HG02870 (cell line): Measurements from ENCODE around the gene TTC23.

Experiments
- ATAC-seq: cut with Tn5 transposase; IDR thresholded peaks from one replicate; pipeline ENCODE4 v1.9.1; 2021; ENCODE audit warnings: mild to moderate bottlenecking, moderate library complexity; ENCODE audit not compliant: unreplicated experiment

Gene TTC23

DNA sequence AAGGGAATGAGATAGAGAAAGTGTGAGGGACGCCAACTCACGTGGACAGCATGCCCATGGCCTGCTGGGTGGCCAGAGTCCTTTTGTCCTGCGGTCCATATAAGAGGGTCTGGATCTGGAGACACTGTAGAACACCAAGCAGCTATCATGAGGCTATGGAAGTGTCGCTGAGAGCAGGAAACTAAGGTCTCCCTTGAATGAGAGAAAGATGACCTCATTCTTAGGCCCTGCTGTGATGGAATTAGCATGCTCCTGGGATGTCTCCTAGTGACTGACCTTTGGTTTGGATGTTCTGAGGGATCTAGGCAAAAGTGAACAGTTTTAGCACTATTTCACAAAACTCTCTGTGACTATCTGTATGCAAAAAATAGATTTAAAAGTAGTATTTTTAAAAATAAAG lies 110.1 kb downstream of the TTC23 start:
- no peak for ATAC-seq

- no peak for ATAC-seq
Measured at GRCh38 chr15:99138491-99138982, 110.8 kb downstream of the TTC23 start.

DNA sequence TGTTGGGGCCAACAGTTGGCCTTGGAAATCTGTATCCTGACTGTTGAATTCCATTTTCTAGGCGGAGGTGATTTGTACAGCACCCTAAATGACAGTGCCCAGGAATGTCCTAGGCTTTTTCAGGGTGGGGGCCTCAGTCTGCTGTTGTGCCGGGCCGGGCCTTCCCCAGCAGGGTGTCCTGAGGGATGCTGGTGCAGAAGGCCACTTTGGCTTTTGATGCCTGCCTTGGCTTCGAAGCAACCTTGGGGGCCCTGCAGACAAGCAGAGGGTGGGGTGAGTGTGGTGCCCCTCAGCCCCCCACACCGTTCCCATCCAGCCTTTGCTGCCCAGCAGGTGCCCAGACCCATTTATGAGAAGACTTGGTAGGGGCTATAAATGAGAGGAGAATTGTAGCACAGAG lies 111.5 kb downstream of the TTC23 start:
- ATAC-seq, result no peak

GRCh38 chr15:99137111-99137546 lies 112.3 kb downstream of the TTC23 start:
- ATAC-seq, result no peak

- ATAC-seq, result peak; percentile 91
Measured at GRCh38 chr15:99135194-99135593, 114.2 kb downstream of the TTC23 start.

- no peak for ATAC-seq
Measured at GRCh38 chr15:99134317-99134821, 115.0 kb downstream of the TTC23 start.

DNA sequence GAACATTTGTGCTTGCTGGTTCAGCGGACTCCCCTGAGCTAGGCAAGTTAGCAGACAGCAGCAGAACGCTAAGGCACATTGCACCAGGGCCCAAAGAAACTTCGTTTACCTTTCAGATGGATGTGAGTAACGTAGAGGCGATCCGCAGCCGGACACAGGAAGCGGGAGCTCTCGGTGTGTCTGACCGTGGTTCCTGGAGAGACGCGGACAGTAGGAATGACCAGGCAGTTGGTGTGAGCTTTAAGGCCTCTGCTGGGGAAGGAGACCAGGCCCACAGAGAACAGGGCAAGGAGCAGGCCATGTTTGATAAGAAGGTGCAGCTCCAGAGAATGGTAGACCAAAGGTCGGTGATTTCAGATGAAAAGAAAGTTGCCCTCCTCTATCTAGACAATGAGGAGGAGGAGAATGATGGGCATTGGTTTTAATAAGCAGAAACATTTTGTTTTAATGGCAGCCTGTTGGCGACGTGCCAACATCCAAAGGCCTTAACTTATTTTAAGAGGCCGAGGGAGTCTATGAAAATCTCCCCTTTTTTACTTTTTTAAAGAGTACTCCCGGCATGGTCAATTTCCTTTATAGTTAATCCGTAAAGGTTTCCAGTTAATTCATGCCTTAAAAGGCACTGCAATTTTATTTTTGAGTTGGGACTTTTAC lies 116.6 kb downstream of the TTC23 start:
- no peak for ATAC-seq

DNA sequence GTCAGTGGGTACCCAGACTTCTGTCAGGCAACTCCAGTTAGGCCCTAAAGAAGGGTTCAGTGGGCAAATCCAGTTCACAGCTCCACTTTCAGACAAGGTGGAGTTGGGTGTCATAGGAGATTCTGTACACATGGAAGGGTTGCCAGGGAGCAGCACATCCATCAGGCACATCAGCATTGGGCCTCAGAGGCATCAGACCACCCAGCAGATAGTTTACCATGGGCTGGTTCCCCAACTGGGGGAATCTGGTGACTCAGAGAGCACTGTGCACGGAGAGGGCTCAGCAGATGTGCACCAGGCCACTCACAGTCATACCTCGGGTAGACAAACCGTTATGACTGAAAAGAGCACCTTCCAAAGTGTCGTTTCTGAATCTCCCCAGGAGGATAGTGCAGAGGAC lies 117.3 kb downstream of the TTC23 start:
- no peak for ATAC-seq

DNA sequence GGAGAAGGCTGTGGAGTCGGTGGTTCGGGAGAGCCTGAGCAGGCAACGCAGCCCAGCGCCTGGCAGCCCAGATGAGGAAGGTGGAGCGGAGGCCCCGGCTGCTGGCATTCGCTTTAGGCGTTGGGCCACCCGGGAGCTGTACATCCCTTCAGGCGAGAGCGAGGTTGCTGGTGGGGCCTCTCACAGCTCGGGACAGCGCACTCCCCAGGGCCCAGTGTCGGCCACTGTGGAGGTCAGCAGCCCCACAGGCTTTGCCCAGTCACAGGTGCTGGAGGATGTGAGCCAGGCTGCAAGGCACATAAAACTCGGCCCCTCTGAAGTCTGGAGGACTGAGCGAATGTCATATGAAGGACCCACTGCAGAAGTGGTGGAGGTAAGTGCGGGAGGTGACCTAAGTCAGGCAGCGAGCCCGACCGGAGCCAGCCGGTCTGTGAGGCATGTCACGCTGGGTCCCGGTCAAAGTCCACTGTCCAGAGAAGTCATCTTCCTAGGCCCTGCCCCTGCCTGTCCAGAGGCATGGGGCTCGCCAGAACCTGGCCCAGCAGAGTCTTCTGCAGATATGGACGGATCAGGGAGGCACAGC lies 117.8 kb downstream of the TTC23 start:
- no peak for ATAC-seq

DNA sequence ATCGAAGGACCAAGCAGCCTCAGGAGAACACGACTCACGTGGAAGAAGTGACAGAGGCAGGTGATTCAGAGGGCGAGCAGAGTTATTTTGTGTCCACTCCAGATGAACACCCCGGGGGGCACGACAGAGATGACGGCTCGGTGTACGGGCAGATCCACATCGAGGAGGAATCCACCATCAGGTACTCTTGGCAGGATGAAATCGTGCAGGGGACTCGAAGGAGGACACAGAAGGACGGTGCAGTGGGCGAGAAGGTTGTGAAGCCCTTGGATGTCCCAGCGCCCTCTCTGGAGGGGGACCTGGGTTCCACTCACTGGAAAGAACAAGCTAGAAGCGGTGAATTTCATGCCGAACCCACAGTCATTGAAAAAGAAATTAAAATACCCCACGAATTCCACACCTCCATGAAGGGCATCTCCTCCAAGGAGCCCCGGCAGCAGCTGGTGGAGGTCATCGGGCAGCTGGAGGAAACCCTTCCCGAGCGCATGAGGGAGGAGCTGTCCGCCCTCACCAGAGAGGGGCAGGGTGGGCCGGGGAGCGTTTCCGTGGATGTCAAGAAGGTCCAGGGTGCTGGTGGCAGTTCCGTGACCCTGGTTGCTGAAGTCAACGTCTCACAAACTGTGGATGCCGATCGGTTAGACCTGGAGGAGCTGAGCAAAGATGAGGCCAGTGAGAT lies 118.5 kb downstream of the TTC23 start:
- no peak for ATAC-seq

- ATAC-seq, result no peak
Measured at GRCh38 chr15:99130314-99130713, 119.1 kb downstream of the TTC23 start.

- ATAC-seq, result no peak
Measured at GRCh38 chr15:99129644-99130043, 119.7 kb downstream of the TTC23 start.

DNA sequence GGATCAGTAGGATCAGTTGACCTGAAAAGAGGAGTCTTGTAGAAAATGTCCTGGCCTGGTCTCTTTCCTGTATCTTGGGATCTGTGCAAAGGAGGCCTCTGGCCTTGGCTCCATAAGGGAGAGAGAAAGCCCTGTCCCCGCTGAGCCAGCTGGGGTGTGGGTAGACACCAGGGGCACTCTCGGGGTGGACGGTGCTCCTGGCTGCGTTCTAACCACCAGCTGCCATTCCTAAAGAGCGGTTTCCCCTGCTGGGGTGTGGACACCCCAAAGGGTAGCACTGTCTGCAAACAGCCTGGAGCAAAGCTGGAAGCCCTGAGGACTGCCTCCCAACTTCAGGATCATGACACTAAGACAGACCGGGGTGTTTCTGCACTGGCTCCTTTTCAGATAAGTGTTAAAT lies 121.0 kb downstream of the TTC23 start:
- no peak for ATAC-seq

DNA sequence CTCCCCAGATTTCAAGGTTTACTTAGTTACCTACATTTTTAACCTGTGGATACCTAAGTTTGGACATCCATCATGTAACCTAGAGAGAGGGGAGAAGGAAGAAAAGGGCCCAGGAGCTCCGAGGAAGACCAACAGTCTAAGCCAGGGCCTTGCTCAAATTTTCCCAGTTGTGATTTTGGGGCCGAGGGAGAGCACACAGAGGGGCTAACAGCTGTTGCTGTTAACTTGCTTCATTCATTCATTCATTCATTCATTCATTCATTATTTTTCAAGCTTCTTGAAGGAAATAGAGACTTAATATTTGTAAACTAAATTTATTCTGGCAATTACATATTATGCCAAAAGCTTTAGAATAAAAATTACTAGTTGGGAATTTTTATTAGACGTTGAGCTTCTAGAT lies 121.6 kb downstream of the TTC23 start:
- no peak for ATAC-seq

DNA sequence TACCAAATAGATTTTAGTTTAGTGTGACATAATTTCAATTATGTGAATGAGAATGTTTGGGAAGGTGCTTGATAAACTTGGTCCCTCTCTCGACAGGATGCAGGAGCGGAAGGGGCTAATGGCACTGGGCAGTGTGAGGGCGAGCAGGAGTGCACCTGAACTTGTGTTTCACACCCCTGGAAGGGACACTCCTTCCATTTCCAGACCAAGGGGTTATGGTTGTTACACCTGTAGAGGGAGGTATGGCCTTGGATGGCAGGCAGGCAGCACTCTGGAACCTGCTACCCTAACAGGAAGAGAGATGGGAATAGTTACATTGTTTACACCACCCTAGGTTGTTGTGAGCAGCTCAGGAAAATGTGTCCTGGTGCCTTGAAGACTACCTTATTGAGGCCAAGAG lies 122.5 kb downstream of the TTC23 start:
- ATAC-seq, result no peak

GRCh38 chr15:99126131-99126588 lies 123.2 kb downstream of the TTC23 start:
- no peak for ATAC-seq

GRCh38 chr15:99125061-99125891 lies 124.1 kb downstream of the TTC23 start:
- ATAC-seq, result no peak

DNA sequence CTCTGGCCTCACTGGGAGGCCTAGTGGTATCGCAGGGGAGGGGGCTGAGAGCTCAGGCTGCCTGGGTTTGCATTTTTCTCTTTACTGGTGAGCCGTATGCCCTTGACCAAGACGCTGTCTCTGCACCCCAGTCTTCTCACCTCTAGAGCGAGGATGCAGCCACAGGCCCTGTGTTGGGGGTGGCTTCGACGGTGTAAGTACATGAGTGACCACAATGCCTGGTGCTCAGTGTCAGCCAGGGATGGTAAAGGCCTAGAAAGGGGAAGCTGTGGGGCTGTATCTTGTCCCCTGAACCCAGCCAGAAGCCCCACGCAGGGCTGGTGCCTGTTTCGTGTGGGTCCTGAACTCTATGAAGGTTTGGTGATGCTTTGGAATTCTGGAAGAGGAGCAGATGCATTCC lies 124.7 kb downstream of the TTC23 start:
- ATAC-seq, result no peak

- no peak for ATAC-seq
Measured at GRCh38 chr15:99123713-99124451, 125.5 kb downstream of the TTC23 start.
